Gastroesophageal sphincter (tissue), 4 donors: ENCODE data around the gene ECM1. TPM values are rescaled to one million over a fixed set of nuclear protein-coding genes. Genes with fewer than 3 reads are reported as not detected.

Experiments used
- ATAC-seq: fragments of 150-250 bp; one replicate; pipeline ENCODE4 v1.9.1; 2016; ENCODE audit warnings: mild to moderate bottlenecking, moderate library complexity
- H3K27ac ChIP-seq, 4 donors: fragments of 200-600 bp; sonication (generic) in 3 of 4; 1 replicate in 3 of 4; 2 replicates in 1 of 4; pipeline ENCODE4 v1.5.1; 2016 to 2019
- H3K27me3 ChIP-seq: fragments of 200-600 bp; sonication (generic); one replicate; pipeline ENCODE4 v1.5.1; 2019
- H3K36me3 ChIP-seq, 2 donors: fragments of 200-600 bp; sonication (generic); one replicate each; pipeline ENCODE4 v1.5.1; 2019; ENCODE audit warnings: control low read depth in 1 of 2
- H3K4me1 ChIP-seq, 3 donors: fragments of 200-600 bp; sonication (generic); 1 replicate in 2 of 3; 2 replicates in 1 of 3; pipeline ENCODE4 v1.5.1; 2016 to 2019; ENCODE audit warnings: control low read depth in 2 of 3
- H3K4me3 ChIP-seq, 2 donors: fragments of 200-600 bp; sonication (generic); one replicate each; pipeline ENCODE4 v1.5.1; 2019; ENCODE audit warnings: mild to moderate bottlenecking in 1 of 2, moderate library complexity in 1 of 2
- H3K9me3 ChIP-seq, 3 donors: fragments of 200-600 bp; sonication (generic); one replicate each; pipeline ENCODE4 v1.5.1; 2017 to 2019; ENCODE audit warnings: control low read depth in 2 of 3
- EP300 ChIP-seq: sonication (generic); formaldehyde crosslinking; IDR thresholded peaks from one replicate; pipeline ENCODE4 v1.6.1; 2017; ENCODE audit warnings: antibody characterized with exemption, mild to moderate bottlenecking
- POLR2A ChIP-seq, 2 donors: fragments of 450-650 bp; IDR thresholded peaks; one replicate each; pipeline ENCODE4 v1.6.1; 2017; ENCODE audit warnings: antibody characterized with exemption in 2 of 2, mild to moderate bottlenecking in 2 of 2, moderate library complexity in 1 of 2
- POLR2AphosphoS5 ChIP-seq: sonication (generic); formaldehyde crosslinking; IDR thresholded peaks from one replicate; pipeline ENCODE4 v1.6.1; 2017; ENCODE audit warnings: antibody characterized with exemption
- WGBS, 2 donors: methylation state at CpG; one replicate each; pipeline ENCODE4 v1.1.5; 2018; ENCODE audit warnings: low coverage in 1 of 2; 5-methylcytosine and 5-hydroxymethylcytosine counted together
- total RNA-seq, 4 donors: library from RNA; depleted of rRNA; stranded (reverse); fragments of >200 nt; gene quantifications; one replicate each; pipeline ENCODE4 v1.1.0, GENCODE V29; 2016
- TF ChIP-seq, protein P1 (sequence below), 4 experiments: fragments of 200-600 bp in 2 of 4; fragments of 450-650 bp in 2 of 4; sonication (generic) in 1 of 4; IDR thresholded peaks; one replicate each; pipeline ENCODE4 v1.5.1; 2017 to 2019; ENCODE audit warnings: antibody characterized with exemption in 4 of 4, mild to moderate bottlenecking in 2 of 4, moderate library complexity in 2 of 4

ECM1 gene
- total RNA-seq, 4 donors from 2014 or later: 12.6 to 29.7 (median 19.4) TPM

DNA sequence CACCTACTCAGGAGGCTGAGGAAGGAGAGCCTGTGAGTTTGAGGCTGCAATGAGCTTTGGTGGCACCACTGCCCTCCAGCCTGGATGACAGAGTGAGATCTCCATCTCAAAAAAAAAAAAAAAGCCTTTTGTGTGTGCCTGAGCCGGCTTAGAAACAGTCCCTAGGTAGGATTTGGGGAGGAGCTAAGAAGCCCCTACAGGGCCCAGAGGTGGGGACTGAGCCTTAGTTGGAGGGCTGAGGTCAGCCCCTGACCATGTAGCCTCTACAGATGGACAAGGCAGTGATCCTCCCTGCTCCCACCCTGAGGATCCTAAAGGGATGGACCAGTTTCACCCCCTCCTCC, 43.8 kb downstream of the ECM1 start:
- Histone ChIP-seq H3K9me3 (no peaks in the 10 kb centered on the region), H3K4me3 (no peak overlapping the region), H3K4me1 (peaks cover 0 to 68% (median 22%) of the 10 kb centered on the region in 3 donors), H3K27ac (peak overlapping the region; percentile 59 to 98 (median 94)), H3K36me3 (peaks cover 0 to 28% of the 10 kb centered on the region in 2 donors), H3K27me3 (no peaks in the 10 kb centered on the region)
- 33% methylated on average over 1 of the region's 1 CpG; no CpG with 5 or more reads in 1 of the 2 donors for WGBS, 2 donors
- no peak for TF ChIP-seq POLR2AphosphoS5
- no peak for TF ChIP-seq EP300
- TF ChIP-seq, protein P1, sequence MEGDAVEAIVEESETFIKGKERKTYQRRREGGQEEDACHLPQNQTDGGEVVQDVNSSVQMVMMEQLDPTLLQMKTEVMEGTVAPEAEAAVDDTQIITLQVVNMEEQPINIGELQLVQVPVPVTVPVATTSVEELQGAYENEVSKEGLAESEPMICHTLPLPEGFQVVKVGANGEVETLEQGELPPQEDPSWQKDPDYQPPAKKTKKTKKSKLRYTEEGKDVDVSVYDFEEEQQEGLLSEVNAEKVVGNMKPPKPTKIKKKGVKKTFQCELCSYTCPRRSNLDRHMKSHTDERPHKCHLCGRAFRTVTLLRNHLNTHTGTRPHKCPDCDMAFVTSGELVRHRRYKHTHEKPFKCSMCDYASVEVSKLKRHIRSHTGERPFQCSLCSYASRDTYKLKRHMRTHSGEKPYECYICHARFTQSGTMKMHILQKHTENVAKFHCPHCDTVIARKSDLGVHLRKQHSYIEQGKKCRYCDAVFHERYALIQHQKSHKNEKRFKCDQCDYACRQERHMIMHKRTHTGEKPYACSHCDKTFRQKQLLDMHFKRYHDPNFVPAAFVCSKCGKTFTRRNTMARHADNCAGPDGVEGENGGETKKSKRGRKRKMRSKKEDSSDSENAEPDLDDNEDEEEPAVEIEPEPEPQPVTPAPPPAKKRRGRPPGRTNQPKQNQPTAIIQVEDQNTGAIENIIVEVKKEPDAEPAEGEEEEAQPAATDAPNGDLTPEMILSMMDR (IDR thresholded peaks at IDR 0.05): no peak
- no peak for TF ChIP-seq POLR2A (IDR thresholded peaks at IDR 0.05)
- no peak for ATAC-seq

DNA sequence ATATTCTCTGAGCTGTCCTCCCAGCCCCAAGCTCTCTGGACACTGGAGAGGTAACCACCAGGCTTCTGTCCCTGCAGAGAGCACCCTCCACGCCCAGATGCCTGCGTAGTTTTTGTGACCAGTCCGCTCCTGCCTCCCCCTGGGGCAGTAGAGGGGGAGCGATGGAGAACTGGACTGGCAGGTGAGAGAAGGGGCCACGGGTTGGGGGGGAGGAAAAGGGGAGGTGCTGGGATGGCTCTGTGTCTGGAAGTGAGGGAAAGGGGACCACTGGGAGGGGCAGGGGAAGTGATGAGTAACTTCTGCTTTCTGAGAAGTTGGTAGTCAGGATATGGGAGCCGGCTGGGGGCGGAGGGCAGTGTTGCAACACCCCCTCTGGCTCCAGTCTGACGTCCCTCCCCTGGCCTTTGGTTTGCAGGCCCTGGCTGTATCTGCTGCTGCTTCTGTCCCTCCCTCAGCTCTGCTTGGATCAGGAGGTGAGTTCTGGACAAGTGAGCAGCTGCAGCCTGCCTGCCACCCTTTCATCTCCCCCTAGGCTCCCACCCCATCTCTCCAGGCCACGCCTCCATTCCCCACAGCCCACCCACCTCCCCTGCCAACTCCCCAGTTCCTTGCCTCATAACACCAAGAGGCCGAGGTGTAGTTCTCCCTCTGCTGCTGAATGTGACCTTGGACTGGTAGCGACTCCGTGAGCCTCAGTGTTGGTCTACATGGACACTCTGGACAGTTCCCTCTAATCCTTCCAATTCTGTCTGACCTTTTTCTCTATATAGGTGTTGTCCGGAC, 44.4 kb downstream of the ECM1 start:
- ATAC-seq: peak; percentile 78
- Histone ChIP-seq H3K27ac (peak overlapping the region; percentile 59 to 98 (median 94)), H3K4me3 (no peak overlapping the region), H3K27me3 (no peaks in the 10 kb centered on the region), H3K9me3 (no peaks in the 10 kb centered on the region), H3K4me1 (peaks cover 0 to 72% (median 22%) of the 10 kb centered on the region in 3 donors), H3K36me3 (peaks cover 0 to 34% of the 10 kb centered on the region in 2 donors)
- TF ChIP-seq POLR2A (IDR thresholded peaks at IDR 0.05) (no peak), POLR2AphosphoS5 (peak; percentile 95)
- 20 to 33% methylated on average over 3 to 4 of the region's 13 CpGs for WGBS, 2 donors

DNA sequence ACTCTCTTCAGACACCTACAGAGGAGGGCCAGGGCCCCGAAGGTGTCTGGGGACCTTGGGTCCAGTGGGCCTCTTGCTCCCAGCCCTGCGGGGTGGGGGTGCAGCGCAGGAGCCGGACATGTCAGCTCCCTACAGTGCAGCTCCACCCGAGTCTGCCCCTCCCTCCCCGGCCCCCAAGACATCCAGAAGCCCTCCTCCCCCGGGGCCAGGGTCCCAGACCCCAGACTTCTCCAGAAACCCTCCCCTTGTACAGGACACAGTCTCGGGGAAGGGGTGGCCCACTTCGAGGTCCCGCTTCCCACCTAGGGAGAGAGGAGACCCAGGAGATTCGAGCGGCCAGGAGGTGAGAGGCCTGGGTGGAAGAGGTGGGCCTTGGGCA, 45.0 kb downstream of the ECM1 start:
- Histone ChIP-seq H3K27me3 (no peaks in the 10 kb centered on the region), H3K4me1 (peaks cover 0 to 74% (median 22%) of the 10 kb centered on the region in 3 donors), H3K4me3 (no peak overlapping the region), H3K9me3 (no peaks in the 10 kb centered on the region), H3K36me3 (peaks cover 0 to 39% of the 10 kb centered on the region in 2 donors), H3K27ac (peak overlapping the region; percentile 40 to 98 (median 94))
- WGBS, 2 donors: 94% methylated on average over 3 of the region's 12 CpGs; no CpG with 5 or more reads in 1 of the 2 donors
- TF ChIP-seq EP300 (no peak), POLR2AphosphoS5 (no peak), POLR2A (IDR thresholded peaks at IDR 0.05) (no peak)
- TF ChIP-seq, protein P1 (IDR thresholded peaks at IDR 0.05): no peak
- ATAC-seq: no peak

DNA sequence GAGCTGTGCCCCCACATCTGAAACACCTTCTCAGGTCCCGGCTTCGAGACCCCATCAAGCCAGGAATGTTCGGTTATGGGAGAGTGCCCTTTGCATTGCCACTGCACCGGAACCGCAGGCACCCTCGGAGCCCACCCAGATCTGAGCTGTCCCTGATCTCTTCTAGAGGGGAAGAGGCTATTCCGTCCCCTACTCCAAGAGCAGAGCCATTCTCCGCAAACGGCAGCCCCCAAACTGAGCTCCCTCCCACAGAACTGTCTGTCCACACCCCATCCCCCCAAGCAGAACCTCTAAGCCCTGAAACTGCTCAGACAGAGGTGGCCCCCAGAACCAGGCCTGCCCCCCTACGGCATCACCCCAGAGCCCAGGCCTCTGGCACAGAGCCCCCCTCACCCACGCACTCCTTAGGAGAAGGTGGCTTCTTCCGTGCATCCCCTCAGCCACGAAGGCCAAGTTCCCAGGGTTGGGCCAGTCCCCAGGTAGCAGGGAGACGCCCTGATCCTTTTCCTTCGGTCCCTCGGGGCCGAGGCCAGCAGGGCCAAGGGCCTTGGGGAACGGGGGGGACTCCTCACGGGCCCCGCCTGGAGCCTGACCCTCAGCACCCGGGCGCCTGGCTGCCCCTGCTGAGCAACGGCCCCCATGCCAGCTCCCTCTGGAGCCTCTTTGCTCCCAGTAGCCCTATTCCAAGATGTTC, 45.6 kb downstream of the ECM1 start:
- TF ChIP-seq, protein P1 (IDR thresholded peaks at IDR 0.05): no peak
- TF ChIP-seq POLR2AphosphoS5 (no peak), POLR2A (IDR thresholded peaks at IDR 0.05) (peak in 1 of 2 donors; percentile 14)

DNA sequence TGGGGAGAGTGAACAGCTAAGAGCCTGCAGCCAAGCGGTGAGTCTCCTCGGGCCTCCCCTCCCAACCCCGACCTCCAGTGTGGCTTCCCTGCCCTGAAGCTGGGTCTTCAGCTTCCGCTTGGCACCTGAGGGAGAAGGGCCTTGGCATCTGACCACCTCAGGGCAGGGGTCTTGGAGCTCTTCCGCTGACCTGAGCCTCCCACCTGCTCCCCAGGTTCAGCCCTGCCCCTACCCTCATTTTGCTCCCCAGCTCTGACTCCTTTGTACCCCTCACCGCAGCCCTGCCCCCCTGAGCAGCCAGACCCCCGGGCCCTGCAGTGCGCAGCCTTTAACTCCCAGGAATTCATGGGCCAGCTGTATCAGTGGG, 46.2 kb downstream of the ECM1 start:
- no peaks in the 10 kb centered on the region for H3K9me3 ChIP-seq
- TF ChIP-seq POLR2A (IDR thresholded peaks at IDR 0.05) (no peak), EP300 (no peak), POLR2AphosphoS5 (no peak)
- TF ChIP-seq, protein P1 (IDR thresholded peaks at IDR 0.05): no peak
- peak overlapping the region in 3 of 4 donors; percentile 91 to 98 (median 96) for H3K27ac ChIP-seq
- H3K4me1 ChIP-seq: peaks cover 0 to 78% (median 25%) of the 10 kb centered on the region in 3 donors
- ATAC-seq: no peak
- H3K4me3 ChIP-seq: no peak overlapping the region
- peaks cover 0 to 41% of the 10 kb centered on the region in 2 donors for H3K36me3 ChIP-seq
- 60 to 100% methylated on average over 1 of the region's 8 CpGs for WGBS, 2 donors
- H3K27me3 ChIP-seq: no peaks in the 10 kb centered on the region

More for the DNA sequence above, 45.6 kb downstream of the ECM1 start:
- no peak for ATAC-seq
- Histone ChIP-seq H3K27ac (peak overlapping the region in 3 of 4 donors; percentile 91 to 98 (median 96)), H3K4me1 (peaks cover 0 to 74% (median 25%) of the 10 kb centered on the region in 3 donors), H3K27me3 (no peaks in the 10 kb centered on the region), H3K9me3 (no peaks in the 10 kb centered on the region), H3K4me3 (no peak overlapping the region), H3K36me3 (peaks cover 0 to 41% of the 10 kb centered on the region in 2 donors)
- 77% methylated on average over 4 of the region's 23 CpGs; no CpG with 5 or more reads in 1 of the 2 donors for WGBS, 2 donors
